Right lobe of liver (tissue), 4 donors: Measurements from ENCODE around the gene DIAPH3.

Source experiments
- POLR2A ChIP-seq: fragments of 450-650 bp; IDR thresholded peaks from one replicate; pipeline ENCODE4 v1.6.1; 2017; ENCODE audit warnings: antibody characterized with exemption, mild to moderate bottlenecking
- TF ChIP-seq, protein P1 (sequence below), 4 donors: fragments of 200-600 bp in 3 of 4; fragments of 450-650 bp in 1 of 4; IDR thresholded peaks; one replicate each; pipeline versions ENCODE4 v1.5.1 to v1.8.0; 2016 to 2022; ENCODE audit warnings: antibody characterized with exemption in 4 of 4, mild to moderate bottlenecking in 2 of 4
- donor health status: DM: no; HTN: no; CAD: no.
- donor health status: DM: no; HTN: no; CAD: no.
- donor health status: DM: no; HTN: yes; CAD: no.

DNA sequence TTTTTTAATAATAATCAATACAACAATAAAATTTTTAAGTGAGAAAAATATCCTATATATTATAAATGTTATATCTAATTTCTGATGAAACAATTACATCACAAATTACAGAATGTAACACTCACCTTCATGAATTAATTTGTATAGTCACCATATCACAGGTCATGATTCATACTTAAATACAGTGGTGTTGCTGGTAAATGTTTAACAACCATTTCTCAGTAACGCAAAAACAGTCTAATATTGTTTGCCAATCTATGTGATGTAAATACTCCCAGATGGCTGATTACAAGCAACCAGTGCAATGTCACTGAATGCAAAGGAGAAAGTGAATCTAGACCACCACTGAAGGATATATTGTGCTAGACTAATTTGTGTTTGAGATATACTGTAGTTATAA is 97.5 kb downstream of the DIAPH3 start:
- TF ChIP-seq, protein P1, sequence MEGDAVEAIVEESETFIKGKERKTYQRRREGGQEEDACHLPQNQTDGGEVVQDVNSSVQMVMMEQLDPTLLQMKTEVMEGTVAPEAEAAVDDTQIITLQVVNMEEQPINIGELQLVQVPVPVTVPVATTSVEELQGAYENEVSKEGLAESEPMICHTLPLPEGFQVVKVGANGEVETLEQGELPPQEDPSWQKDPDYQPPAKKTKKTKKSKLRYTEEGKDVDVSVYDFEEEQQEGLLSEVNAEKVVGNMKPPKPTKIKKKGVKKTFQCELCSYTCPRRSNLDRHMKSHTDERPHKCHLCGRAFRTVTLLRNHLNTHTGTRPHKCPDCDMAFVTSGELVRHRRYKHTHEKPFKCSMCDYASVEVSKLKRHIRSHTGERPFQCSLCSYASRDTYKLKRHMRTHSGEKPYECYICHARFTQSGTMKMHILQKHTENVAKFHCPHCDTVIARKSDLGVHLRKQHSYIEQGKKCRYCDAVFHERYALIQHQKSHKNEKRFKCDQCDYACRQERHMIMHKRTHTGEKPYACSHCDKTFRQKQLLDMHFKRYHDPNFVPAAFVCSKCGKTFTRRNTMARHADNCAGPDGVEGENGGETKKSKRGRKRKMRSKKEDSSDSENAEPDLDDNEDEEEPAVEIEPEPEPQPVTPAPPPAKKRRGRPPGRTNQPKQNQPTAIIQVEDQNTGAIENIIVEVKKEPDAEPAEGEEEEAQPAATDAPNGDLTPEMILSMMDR (IDR thresholded peaks at IDR 0.05) = no peak
- TF ChIP-seq POLR2A = no peak
